Measurements from ENCODE around the gene COL11A2. TPM values are rescaled to one million over a fixed set of nuclear protein-coding genes. Genes with fewer than 3 reads are reported as not detected.

COL11A2 gene
- total RNA-seq, 6 experiments from 2014 or later: 0.15 to 0.69 (median 0.38) TPM

DNA sequence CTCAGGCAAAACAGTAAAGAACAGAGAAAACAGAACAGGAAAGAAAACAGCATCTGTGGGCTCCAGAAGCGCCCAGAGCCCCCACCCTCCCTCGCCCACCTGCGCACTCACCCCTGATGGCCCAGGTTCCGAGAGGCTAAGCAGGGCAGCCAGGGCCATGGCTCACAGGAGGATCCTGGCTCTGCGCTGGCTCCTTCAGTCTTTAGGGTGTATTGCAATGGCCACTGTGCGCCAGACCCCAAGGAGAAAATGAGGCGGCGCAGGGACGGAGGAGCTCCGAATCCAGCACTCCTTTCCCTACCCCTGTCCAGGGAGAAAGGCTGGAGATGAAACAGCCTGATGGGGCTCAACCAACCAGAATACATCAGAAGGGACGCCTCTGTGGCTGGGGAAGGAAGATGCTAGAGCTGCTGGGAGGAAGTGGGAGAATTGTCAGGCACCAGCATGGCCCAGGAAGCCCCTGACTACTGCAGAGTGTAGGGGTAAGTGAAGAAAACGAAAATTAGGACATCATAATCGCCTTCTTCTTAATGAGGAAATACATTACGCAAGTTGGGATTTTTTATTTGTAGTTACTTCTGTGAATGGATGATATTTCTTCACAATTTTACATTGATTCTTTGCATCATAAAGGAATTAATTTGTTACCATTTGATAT is 49.0 kb downstream of the COL11A2 start:
- H3K9me3 Mint-ChIP-seq: no peaks in the 10 kb centered on the region
- H3K27me3 Mint-ChIP-seq (ENCODE audit: insufficient read depth): peaks cover 48% of the 10 kb centered on the region
- no peak for DNase-seq
- H3K36me3 Mint-ChIP-seq (ENCODE audit: low read depth): no peaks in the 10 kb centered on the region
- H3K4me3 Mint-ChIP-seq: no peak overlapping the region
- TF ChIP-seq CTCF (IDR thresholded peaks at IDR 0.05): no peak
- no peak overlapping the region for H3K27ac Mint-ChIP-seq
- no peaks in the 10 kb centered on the region for H3K4me1 Mint-ChIP-seq (ENCODE audit: low read depth)

GRCh38 chr6:33142501-33143070 is 49.7 kb downstream of the COL11A2 start:
- DNase-seq: no peak
- no peak overlapping the region for H3K27ac Mint-ChIP-seq
- TF ChIP-seq CTCF (IDR thresholded peaks at IDR 0.05): no peak
- no peak overlapping the region for H3K4me3 Mint-ChIP-seq
- H3K27me3 Mint-ChIP-seq (ENCODE audit: insufficient read depth): peaks cover 50% of the 10 kb centered on the region
- H3K9me3 Mint-ChIP-seq: no peaks in the 10 kb centered on the region
- no peaks in the 10 kb centered on the region for H3K36me3 Mint-ChIP-seq (ENCODE audit: low read depth)
- H3K4me1 Mint-ChIP-seq (ENCODE audit: low read depth): no peaks in the 10 kb centered on the region

GRCh38 chr6:33140556-33140955 is 51.7 kb downstream of the COL11A2 start:
- Mint-ChIP-seq H3K4me3 (no peak overlapping the region), H3K4me1 (ENCODE audit: low read depth) (no peaks in the 10 kb centered on the region), H3K36me3 (ENCODE audit: low read depth) (no peaks in the 10 kb centered on the region), H3K9me3 (no peaks in the 10 kb centered on the region), H3K27ac (no peak overlapping the region), H3K27me3 (ENCODE audit: insufficient read depth) (peaks cover 44% of the 10 kb centered on the region)
- DNase-seq: no peak
- TF ChIP-seq CTCF (IDR thresholded peaks at IDR 0.05): no peak

DNA sequence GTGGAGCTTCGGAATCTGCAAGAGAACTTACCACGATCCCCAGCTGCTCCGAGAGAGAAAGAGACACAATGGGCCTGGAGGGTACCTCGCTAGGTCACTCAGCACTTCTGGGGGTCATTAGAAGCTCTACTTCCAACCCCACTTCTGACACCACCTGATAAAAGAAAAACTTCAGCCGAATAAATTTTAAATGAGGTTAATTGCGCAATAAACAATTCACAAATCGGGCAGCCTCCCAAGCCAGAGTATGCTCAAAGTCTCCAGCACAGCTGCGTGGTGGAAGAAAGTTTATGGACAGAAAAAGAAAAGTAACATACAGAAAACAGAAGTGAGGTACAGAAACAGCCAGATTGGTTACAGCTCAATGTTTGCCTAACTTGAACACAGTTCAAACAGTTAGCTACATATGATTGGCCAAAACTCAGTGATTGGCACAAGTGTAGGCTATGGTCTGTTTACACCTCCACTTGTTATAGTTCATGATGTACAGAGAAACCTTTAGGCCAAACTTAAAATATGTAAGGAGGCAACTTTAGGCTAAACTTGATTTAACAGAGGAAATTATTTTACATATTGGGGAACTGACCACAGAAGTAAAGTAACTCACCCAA is 52.6 kb downstream of the COL11A2 start:
- Mint-ChIP-seq H3K27me3 (ENCODE audit: insufficient read depth) (peaks cover 44% of the 10 kb centered on the region), H3K4me1 (ENCODE audit: low read depth) (no peaks in the 10 kb centered on the region; the same call in 1 of the 2 replicates), H3K27ac (no peak overlapping the region), H3K9me3 (no peaks in the 10 kb centered on the region), H3K36me3 (ENCODE audit: low read depth) (no peaks in the 10 kb centered on the region), H3K4me3 (no peak overlapping the region)
- DNase-seq: no peak
- TF ChIP-seq CTCF (IDR thresholded peaks at IDR 0.05): no peak

- peaks cover 6% of the 10 kb centered on the region for H3K4me1 Mint-ChIP-seq (ENCODE audit: low read depth)
- TF ChIP-seq CTCF (IDR thresholded peaks at IDR 0.05): no peak
- no peak overlapping the region for H3K27ac Mint-ChIP-seq
- H3K36me3 Mint-ChIP-seq (ENCODE audit: low read depth): no peaks in the 10 kb centered on the region
- H3K27me3 Mint-ChIP-seq (ENCODE audit: insufficient read depth): peaks cover 27% of the 10 kb centered on the region
- no peak overlapping the region for H3K4me3 Mint-ChIP-seq
- no peaks in the 10 kb centered on the region for H3K9me3 Mint-ChIP-seq
- no peak for DNase-seq
Observed at GRCh38 chr6:33136310-33136900, 55.9 kb downstream of the COL11A2 start.
